NCI-H2227 (cell line): ENCODE measurements around the gene ERCC1.
"Not testable (repeated sequence)": the region's sequence is repeated elsewhere in the genome, so short reads cannot be mapped to it uniquely, and the experiment has no call there.

ENCODE experiments used
- DNase-seq: peaks from one replicate; lab custom pipeline; 2025; ENCODE audit not compliant: unreplicated experiment; lab: John Stamatoyannopoulos, UW

ERCC1 gene

GRCh38 chr19:45455707-45456499 is 32.2 kb upstream of the ERCC1 start:
- DNase-seq = no peak

- DNase-seq = no peak
These were observed 28.2 kb upstream of the ERCC1 start for GRCh38 chr19:45451850-45452387.

DNA sequence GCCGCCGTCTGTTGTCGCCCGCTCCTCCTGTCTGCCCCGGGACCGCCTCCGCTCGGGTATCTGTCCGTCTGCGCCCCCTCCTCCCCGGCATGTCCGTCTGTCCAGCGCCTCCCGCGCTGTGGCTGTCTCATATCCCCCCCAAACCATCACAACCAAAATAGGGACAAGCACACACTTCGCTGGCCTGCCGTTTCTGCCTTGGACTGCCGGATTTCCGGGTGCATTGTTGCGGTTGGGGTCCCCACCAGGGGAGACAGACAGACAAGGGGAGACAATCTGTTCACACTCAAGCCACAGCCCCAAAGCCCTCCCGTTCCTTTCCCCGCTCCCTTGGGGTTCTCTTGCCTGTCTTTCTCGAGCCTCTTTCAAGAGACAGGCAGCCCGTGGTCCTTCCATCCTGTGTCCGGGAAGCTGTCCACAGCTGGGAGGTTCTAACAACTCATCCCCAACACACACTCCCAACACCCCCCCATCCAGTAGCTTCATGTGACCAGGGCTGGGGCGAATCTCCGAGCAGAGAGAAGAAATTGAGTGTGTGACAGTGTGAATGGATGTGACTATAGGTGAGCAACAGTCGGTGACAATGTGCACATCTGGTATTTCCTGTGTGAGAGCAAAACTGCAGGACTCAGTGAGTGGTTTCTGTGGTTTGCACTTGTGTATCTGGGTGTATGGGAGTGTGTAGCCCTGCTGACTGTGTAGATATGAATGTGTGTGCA is 27.6 kb upstream of the ERCC1 start:
- DNase-seq = peak; percentile 32

- no peak for DNase-seq
These were observed 26.3 kb upstream of the ERCC1 start for GRCh38 chr19:45450012-45450333.

DNA sequence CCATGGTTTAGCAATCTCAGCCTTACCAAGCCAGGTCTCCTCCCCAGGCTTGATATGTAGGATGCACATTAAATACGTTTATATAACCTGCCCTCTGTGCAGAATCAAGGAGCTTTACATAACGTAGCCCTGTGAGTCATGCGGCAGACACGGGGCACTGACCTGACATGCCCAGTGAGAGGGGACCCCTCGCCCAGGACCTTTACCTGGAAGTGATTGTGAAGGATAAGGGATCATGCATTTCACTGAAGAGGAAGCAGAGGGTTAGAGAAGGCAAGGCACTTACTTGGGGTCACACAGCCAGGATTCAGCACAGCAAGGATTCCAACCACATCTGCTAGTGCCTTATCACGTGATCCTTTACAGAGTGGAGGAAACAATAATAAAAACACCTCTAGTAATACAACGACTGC is 25.2 kb upstream of the ERCC1 start:
- no peak for DNase-seq

GRCh38 chr19:45448425-45448756 is 24.7 kb upstream of the ERCC1 start:
- no peak for DNase-seq

GRCh38 chr19:45446944-45447343 is 23.2 kb upstream of the ERCC1 start:
- no peak for DNase-seq

DNA sequence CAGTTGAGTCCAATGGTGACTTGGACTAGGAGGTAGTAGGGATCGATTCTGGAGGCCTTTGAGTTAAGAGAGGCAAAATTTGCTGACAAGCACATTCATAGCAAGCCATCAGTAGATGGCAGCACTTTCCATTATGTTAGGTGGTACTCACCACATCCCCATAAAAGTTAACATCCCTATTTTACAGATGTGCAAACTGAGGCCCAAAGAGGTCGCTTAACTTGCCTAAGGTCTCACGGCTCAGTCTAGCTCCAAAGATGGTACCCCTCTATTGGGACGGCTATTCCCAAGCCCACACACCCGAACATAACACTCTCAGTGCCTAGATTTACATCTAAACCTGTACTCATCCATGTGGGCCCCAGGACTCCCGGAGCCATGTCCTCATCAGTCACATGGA is 22.6 kb upstream of the ERCC1 start:
- DNase-seq = peak; percentile 24

DNA sequence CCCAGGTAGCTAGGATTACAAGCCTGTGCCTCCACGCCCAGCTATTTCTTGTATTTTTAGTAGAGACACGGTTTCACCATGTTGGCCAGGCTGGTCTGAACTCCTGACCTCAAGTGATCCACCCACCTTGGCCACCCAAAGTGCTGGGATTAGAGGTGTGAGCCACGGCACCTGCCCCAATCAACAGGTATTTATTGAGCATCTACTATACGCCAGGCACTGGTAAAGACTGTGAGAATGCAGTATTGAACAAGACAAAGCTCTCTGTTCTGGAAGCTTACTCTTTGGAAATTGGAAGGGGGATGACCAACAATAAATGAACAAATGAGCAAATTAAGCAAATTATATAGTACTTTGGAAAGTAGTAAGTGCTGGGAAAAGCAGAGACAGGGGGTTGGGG is 21.4 kb upstream of the ERCC1 start:
- DNase-seq = no peak

DNA sequence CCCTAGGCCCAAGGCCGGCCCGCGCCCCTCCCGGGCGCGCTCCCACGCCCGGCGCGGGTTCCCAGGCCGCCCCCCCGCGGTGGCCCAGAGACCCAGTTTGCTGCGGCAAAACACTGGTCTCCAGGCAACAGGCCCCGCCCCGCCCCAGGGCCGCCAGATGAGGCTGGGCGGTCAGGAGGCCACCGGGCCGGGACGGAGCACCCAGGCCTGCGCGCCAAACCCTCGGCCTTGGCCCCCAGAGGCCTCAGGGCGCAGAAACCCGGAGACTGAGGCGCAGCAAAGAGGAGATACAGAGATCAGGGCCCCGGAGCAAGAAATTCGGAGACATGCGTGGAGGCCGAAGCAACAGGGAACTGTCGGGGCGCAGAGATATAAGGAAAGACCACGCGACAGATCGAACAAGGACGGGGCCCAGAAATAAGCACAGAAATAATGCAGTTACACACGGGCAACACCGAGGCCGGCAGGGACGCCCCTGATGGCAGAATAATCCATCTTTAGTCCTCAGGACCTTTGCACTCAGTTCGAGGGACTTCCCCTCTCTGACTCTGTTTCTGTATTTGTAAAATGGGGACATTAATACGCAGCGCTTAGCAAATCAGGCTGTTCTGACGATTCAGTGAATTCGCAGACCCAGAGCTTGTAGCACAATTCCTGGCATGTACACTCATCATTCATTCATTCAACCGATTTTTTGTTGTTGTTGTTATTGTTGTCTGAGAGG is 20.8 kb upstream of the ERCC1 start:
- peak; percentile 82 for DNase-seq

- peak; percentile 85 for DNase-seq
These were observed 20.0 kb upstream of the ERCC1 start for GRCh38 chr19:45443462-45444317.

GRCh38 chr19:45442778-45443461 is 19.2 kb upstream of the ERCC1 start:
- DNase-seq = peak; percentile 18

DNA sequence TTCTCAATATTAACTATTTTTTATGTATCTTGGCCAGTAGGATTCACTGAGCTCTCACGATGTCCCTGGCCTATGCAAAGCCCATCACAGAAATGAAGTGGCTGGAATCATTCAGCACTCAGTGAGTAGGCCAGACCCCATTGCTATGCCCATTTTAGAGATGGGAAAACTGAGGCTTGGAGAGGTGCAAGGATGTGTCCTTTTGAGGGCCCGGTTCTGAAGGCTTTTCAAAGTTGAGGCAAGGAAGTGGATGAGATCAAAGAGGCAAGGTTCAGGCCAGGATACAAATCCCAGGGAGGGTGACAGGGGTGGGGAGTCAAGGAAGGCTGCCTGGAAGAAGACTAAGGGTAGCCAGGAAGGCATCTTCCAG is 18.7 kb upstream of the ERCC1 start:
- no peak for DNase-seq

DNA sequence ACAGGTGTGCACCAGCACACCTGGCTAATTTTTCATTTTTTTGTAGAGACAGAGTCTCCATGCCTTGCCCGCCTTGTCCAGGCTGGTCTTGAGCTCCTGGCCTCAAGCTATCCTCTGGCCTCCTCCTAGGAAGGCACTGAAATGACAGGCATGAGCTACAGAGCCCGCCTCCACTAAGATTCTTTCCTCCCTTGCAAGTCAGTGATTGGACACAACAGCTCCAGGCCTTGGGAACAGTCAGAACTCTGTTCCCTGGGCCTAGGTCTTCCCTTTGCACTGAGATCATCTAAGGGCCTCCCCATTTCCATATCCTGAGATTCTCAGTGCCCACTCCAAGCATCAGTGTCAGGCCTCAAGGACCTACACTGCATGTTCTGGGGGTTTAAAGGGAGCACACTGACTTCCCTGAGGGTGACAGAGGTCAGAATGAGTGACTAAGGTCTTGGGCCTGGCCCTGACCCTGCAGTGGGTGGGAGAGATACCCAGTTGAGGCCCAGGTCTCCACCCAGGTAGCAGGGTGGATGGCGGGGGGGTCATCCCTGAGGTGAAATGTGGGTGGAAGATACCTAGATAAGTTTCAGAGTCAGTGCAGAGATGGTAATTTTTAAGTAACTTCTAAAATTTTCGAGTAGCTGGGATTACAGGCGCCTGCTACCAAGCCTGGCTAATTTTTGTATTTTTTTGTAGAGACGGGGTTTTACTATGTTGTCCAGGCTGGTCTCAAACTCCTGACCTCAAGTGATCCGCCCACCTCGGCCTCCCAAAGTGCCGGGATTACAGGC is 17.3 kb upstream of the ERCC1 start:
- peak; percentile 36 for DNase-seq

GRCh38 chr19:45440259-45440638 is 16.5 kb upstream of the ERCC1 start:
- DNase-seq = no peak

- DNase-seq = peak; percentile 83
These were observed 16.0 kb upstream of the ERCC1 start for GRCh38 chr19:45439569-45440258.

DNA sequence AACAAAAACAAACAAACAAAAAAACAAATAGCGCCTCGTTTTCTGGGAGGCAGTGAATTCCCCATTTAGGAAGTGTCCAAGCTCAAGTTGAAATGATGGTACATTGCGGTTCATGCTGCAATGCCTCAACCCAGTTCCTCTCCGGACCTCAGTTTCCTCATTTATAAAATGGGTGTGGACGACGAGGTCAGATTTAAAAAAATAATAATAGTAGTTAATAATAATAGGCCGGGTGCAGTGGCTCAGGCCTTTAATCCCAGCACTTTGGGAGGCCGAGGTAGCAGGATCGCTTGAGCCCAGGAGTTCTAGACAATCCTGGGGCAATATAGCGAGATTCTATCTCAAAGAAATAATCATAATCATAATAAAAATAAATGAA is 15.5 kb upstream of the ERCC1 start:
- DNase-seq = no peak

GRCh38 chr19:45437328-45437727 is 13.6 kb upstream of the ERCC1 start:
- no peak for DNase-seq

DNA sequence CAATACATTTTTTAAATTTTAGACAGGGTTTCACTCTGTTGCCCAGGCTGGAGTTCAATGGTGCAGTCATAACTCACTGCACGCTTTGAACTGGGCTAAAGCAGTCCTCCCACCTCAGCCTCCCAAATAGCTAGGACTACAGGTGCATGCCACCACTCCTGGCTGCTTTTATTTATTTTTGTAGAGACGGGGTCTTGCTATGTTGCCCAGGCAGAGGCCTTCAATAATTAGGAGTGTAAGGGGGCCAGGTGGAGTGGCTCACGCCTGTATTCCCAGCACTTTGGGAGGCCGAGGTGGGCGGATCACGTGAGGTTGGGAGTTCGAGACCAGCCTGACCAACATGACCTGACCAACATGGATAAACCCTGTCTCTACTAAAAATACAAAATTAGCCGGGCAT is 8.8 kb upstream of the ERCC1 start:
- not testable (repeated sequence) for DNase-seq
